ENCODE data around the gene WDFY4.

WDFY4 gene

DNA sequence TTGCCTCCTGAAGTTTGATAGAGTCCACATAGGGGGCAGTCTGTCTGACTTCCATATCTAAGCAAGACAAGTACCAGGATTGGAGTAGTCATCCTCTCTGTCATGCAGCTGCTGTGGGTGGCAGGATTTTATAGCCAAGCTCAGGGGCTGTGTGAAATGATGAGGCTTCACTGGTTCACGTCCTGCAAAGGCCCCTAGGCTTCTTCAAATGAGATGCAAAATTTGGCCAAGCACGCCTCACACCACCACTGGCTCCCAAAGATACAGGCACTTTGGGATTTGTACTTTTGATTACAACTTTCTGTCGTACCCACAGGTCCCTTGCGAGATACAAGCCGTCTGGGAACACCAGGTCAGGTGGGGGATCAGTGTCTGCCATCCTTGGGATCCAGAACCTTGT, 67.1 kb downstream of the WDFY4 start:
- FAIRE-seq: no peak

DNA sequence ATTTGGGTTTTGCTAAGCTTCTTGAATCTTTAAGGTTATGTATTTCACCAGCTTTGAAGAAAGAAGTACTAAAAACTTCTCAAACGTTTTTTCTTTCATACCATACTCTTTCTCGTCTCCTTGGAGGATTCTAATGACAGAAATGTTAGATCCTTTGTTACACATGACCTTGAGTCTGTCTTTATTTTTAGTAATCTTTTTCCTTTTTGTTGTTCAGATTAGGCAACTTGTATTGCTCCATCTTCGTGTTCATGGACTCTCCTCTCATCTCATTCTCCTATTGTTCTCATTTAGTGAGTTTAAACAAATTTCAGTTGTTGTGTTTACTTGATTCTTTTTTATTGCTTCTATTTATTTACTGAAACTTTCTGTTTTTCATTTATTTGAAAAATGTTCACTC, 73.7 kb downstream of the WDFY4 start:
- no peak for FAIRE-seq

DNA sequence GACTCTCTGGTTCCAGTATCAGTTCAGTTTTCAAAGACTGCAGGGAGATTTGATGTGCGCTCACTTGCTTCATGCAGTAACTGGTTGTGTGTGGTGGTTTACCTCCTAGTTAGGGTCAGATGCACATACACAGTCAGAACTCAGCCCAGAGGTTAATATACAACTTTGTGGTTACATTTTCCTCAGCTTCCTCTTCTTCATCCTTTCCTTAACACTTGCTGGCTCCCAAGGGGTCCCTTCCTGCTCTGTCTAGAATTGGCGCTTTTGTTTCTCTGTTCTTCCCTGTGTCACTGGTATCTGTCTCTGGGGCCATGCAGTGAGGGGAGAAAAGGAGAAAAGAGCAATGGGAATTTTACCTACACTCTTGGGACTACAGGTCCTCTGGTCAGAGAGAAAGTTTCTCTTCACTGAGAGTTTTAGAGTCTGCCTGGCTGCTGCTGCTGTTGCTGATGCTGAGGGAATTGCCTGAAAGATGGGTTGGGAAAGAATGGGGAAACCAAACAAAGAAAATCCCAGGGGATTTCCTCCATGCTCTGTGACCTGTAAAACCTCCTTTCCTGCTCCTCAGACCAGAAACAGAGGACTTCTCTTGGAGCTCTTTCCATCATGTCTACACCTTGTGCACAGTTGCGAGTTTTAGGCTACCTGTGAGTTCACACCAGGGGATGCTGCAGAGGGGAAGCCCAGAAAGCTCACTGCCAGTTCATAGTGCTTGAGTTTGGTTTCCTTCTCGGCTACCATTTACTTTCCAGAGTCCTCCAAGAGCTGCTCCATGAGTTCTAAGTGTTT, 74.6 kb downstream of the WDFY4 start:
- FAIRE-seq: no peak

DNA sequence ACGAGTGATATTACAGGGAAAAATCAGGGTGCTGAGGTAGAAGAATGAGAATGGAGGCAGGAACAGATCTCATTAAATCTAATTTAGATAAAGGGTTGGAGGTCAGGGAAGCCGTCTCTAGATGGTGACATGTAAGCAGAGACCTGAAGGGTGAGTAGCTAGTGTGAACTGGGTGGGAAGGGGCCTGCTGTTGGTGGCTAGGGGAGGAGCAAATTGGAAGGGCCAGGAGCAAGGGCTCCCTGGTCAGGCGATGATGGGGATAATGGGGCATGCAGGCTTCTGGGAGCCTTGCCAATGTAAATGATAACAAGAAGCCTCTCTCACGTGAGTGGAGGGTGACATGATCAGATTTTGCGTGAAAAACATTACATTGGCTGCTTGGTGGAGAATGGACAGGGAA, 76.3 kb downstream of the WDFY4 start:
- FAIRE-seq: no peak

DNA sequence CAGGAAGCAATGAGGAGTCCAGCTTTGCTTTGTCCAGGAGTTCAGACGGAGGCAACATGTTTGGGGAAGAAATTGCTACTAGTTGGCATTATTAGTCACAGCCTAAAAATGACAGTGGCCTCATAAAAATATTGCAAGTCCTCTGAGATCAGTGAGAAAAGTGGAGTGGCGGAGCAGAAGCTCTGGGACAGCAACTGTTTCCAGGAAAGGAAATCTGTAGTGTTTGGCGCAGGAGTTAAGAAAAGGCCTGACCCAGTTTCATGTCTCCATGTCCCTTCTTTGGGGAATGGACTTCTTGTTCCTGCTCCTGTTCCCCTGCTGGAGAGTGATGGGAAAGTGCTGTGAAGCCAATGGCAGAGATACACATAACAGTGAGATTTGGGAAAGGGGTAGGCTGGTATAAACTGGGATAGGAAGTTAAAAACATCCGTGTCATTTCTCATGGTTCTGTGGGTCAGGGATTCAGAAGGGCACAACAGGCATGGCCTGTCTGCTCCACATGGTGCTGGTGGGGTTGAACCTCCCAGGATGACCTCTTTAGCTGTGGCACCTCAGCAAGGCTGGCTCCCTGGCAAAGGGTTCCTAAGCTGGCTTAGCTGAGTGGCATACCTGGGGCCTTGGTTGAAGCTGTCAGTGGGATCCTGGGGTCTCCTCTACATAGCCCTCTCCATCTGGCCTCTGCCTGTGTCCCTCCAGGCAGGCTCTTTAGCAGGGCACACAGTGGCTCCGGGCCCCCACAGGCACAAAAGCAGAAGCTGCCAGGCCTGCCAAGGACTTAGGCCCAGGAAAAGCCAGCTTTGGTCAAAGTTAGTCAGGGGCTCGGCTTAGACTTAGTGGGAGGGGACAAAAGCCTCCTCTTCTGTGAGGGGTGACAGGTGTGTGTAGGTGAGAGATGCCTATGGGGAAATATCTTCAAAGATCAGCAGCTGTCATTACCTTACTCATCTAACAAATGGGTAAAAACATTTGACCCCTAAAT, 77.7 kb downstream of the WDFY4 start:
- no peak for FAIRE-seq

DNA sequence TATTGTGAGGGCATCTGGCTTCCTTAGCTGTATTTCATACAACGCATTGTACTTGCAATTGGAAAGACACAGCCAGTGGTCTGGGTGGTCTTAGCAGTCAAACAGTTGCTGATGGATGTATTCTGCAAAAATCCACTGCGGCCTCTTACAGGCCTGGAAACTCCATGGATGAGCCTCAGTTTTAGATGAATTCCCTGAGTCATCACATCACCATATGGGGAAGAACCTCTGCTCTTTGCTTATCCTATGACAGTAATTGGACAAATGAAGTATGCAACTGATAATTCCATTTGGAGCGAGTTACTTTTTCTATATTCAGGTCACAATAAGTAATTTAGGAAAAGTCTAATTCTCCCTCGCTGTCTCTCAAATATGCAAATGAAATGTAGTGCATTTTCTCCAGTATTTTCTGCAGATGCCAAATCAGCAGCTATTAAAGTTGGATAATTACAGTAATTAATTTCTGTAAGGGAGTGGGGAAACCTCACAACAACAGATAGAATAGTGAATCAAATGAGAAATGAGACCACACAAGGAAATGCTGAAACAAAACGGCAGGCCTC, 78.8 kb downstream of the WDFY4 start:
- no peak for FAIRE-seq

DNA sequence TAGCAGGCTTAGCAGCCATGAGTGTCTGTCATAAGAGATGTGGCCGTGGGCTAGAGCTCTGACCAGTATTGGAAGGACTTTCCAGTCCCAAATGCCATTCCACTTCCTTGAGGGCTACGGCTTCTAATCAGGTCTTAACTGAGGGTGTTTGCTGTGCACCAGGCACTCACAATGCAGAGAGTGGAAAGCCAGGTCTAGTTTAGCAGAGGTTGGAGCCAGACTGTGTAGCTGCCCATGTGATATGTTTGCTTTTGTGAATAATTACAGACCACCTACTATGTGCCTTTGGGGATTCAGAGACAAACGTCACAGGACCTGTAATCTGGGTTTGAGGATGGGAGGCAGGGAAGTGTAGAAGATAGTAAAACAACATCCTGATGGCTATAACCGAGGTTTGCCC, 79.8 kb downstream of the WDFY4 start:
- FAIRE-seq: no peak

DNA sequence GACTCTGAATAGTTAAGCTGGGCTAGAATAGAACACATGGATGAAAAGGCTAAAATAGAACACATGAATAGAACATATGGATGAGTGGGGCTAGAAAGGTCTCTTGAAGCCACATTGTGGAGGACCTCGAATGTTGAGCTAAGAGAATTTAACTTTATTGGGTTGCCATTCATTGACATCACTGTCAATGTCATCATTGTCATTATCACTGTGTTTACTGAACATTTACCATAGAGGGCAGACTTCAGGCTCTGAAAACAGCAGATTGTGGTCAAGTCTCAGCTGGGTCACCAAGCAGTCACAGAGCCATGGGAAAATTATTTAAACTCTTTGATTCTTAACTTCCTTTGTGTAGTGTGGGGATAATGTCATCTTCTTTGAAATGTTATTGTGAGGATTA, 80.4 kb downstream of the WDFY4 start:
- FAIRE-seq: no peak

DNA sequence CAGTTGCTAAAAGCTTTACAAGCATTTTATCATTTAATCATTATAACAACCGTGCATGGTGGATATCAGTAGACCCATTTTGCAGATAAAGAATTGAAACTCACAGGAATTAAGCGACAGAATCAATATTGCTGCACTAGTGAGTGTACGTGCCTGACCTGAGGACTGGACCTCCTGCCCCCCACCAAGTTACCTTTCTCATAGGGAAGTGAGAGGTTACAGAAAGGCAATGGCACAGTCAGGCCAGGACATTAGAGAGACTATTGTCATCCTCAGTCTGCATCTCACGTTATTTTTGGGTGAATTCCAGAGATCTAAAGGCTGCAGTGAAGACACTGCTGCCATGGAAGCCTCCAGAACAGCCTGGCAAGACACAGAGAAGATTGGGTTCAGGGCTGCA, 80.9 kb downstream of the WDFY4 start:
- no peak for FAIRE-seq

DNA sequence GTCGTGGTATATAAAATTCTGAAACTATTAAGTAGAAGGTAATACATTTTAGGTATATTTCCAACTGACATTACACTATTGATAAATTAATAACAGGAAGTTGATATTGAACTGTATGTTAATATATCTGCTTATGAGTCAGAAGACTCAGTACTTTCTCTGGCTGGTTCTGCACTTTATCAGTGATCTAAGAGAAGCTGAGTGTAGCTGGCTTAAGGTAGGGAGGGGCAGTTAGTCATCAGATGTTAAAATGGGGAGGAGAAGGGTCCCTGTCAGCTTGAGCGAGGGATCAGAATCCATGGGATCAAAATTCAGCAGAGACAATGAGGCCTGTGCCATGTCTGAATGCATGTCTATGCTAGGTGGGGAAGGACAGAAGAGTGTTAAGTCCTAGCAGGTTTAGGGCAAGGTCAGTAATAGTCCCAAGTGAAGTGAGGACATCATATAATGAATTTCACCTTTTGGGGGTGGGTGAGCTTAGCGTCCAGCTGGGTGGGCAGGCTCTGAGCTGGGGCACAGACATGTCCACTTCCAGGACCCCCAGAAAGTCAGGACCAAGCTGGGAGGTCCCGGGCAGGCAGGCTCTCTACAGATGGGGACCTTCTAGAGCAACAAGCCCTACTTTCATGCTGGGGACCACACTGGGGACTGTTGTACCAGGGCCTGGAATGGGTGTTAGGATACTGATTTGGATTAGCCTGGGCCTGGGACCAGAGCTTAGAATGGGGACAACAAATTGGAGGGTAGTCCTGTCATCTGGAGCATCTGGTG, 82.9 kb downstream of the WDFY4 start:
- no peak for FAIRE-seq

DNA sequence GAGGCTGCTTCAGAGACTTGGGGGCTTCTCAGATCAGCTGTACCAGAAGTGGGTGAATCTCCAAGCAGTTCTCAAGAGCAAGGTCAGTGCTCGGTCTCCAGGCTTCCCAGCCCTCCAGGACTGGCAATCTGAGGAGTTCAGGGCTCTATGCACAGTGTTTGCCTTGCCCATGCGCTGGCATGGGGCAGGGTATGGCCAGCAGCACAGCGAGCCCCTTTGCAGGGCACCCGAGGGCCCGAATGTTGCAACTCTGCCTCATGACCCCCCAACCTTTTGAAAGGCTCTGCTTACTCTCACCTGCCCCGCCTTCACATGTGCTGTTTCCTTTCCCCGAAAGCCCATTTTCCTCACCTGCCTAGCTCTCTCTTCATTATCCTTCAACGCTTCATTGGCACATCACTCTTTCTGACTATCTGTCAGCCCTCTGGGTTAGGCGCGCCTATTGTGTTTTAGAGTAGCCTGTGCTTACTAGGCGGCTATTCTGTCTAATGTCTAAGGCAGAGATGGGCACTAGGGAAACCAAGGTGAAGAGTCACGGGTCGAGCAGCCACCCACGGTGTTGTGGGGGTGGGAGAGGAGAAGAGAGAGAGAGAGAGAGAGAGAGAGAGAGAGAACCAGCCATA, 83.6 kb downstream of the WDFY4 start:
- FAIRE-seq: no peak

DNA sequence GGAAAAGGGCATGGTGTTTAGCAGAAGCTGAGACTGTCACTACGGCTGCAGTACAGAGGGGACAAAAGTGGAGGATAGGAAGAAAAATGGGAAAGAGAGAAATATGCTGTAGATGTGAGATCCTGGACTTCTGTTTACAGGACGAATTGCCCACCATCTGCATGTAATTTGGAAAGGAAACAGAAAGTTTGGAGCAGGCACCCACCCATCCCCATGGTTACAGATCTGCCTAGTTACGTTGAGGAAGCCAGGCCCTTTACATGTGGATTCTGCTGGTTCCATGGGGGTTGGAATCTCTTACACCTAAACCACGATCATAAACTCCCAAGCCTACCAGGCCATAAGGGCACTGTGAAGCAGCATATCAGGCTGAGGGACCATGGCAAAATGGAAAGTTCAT, 84.3 kb downstream of the WDFY4 start:
- no peak for FAIRE-seq

DNA sequence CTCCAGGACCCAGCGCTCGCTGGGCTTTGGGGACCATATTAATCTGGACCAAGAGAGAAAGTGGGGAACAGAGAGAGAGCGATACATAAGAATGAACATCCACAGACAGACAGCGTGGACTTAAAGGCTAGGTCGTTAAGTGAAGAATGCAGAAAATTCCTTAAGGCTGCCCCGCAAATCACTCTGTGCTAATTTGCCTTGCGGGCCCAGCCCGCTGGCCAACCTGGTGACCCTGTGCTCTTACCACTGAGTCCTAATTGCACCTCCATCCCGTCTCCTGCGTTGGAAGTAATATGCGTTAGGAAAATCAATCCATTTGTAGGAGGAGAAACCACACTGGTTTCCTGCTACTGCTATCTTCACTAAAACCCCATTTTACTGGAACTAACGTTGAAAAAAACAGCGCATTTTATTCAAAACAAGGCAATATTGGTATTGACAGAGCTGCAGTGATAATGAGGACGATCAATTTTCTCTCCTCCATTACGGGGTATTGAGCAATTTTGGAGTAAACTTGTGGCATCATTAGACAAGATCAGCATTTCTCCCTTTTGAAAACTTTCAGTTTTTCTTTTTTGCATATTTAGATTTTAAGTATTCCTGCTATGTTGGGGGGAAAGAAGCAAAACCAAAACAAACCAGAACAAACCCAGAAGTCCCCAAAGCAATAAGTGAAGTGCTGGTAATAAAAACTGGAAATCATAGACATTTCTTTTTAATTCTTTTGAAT, 85.2 kb downstream of the WDFY4 start:
- no peak for FAIRE-seq

DNA sequence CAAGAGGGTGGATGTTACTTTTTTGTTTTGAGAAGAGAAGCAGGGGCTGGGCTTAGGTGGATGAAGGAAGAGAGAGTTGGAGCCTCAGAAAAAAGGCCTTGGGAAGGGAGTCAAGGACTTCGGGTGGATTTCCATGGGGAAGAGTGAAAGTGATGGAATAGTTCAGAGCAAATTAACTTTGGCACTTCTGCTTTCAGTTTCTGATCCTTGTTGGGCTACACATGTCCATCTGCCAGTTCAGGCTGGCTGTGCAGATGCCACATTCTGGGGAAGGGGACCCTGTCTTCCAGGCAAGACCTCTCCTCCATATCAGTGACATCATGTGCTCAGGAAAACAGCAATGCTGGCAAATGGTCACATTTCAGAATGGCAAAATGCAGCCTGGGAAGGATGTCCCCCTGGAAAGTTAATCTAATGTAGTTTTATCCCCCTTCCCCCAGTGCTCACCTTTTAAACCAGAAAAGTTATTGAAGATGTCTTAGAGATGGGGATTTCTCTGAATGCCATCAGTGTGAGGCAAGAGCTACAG, 86.0 kb downstream of the WDFY4 start:
- no peak for FAIRE-seq

DNA sequence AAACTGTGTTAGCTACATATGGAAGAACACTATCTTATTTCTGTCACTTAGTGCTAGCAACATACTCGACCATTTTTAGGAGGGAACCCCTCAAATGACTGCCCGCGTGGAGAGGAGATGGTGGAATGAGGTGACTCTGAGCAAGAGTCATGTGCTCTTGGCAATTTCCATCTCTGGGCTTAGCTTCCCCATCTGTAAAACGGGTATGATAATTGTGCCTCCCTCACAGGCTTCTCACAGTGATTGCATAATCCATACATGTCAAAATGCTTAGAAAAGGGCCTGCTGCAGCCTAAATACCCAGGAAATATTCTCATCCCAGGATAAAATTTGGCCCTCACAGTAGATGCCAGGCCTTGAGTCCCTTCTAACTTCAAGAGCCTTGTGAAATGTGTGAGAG, 86.6 kb downstream of the WDFY4 start:
- FAIRE-seq: no peak

DNA sequence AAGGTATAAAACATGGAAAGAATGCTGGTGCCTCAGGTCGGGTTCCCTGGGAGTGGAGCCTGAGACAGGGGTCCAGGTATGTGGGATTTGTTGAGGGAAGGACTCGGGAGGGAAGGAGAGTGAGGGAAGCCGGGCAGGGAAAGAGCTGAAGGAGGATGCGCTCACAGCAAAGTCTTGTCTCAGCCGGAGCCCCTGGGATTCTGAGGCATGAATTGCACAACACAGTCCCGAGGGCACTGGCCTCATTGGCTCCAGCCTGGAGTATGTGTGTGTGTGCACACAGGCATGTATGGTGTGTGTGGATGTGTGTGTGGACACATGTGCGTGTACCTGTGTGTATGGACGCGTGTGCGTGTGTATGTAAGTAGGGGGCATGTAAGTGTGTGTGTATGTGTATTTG, 87.4 kb downstream of the WDFY4 start:
- FAIRE-seq: no peak

DNA sequence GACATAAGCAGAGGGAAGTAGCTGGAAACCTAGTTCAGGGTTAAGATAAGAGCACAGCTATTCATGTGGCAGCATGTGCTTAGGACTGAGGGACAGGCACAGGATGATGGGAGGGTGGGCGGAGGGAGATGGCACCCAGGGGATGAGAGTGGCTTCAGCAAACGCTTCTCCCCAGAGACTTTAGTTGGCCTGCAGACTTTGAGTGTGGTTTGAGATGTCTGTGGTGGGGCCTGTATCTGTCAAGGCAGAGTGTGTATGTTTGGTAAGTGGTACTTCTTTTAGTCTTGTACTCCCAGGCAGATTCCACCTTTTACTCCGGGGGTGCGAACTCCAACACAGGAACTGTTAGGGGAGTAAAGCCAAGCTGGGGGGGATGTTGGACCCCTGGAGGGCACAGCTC, 88.9 kb downstream of the WDFY4 start:
- FAIRE-seq: no peak

DNA sequence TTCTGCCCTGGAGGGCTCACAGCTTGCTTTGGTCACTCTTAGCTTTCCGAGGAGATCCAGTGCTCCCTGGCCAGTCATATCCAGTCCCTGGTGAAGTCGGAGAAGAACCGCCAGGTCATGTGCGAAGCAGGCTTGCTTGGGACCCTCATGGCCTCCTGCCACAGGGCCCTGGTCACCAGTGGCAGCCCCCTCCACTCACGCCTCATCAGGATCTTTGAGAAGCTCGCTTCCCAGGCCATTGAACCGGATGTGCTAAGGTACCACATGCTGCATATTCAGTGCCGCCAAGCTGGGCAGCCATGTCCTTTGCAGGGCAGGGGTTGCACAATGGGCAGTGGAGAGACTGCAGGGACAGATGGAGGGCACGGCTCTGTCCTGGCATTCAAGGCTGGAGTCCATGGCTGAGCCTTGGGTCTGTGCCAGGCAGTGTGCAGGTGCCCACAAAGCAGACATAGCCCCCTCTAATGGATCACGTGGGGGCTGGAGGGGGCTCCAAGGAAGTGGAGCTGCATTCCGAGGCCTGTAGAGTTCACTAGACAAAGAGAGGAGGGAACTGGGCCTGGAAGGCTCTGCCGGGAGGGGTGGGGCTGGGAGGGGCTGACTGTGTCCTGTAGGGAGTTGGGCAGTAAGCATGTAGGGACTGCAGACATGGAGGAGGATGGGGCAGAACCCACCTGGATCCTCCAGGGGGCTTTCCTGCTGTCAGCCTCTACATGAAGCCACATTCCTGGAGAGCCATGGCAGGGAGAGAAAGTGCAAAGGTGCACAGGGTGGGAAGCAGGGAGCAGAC, 89.9 kb downstream of the WDFY4 start:
- FAIRE-seq: no peak

DNA sequence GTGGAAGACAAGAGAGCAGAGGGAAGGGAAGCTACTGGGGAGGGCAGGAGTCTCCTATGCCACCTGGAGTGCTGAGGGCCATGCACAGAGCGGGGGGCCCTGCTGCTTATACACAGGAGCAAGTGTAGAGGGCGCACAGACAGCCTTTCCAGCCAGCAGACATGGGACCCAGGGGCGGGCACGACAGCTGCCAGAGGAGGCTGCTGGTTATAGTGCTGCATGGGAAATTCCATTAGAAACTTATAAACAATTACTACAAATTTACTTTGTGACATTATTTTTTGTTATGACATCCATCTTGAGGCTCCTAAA, 90.5 kb downstream of the WDFY4 start:
- no peak for FAIRE-seq

DNA sequence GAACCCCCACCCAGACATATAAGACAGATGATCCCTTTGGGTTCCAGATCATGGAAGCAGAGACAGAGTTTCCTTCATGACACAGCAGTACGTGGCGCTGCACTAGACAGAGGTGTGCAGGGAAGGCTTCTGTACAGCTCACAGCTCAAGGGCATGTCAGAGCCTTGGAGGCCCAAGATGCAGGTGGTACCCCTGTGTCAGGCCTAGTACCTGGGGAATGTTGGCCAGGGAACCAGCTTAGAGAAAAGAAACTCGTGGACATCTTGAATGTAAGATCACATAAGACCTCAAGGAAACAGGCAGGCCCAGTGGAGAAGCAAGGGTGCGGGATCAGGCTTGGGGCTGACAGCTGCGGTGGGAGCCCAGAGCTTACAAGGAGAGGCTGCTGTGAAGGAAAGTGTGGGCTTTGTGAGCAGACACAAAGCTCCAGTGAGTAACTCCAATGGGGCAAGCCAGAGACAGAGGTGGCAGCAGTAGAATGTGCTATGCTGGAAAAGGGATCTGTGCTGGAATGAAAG, 91.4 kb downstream of the WDFY4 start:
- no peak for FAIRE-seq

DNA sequence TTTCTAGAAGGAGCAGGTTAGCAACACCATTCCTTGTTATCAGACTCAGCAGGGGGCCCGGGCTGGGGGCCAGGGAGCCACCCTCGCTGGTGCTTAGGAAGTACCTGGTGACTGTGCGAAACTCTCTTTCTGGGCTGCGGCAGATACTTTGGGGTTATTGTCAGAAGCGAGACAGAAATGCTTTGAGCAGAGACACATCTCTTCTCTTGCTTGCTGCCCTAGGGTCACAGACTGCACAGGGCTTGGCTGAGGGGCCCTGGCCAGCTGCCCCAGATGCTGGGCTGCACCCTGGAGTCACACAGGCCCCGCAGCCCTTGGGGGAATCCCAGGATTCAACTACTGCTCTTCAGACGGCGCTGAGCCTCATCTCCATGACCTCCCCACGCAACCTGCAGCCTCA, 91.9 kb downstream of the WDFY4 start:
- FAIRE-seq: no peak

Data from endometrium (tissue), 2 donors.